Measurements from ENCODE around the gene MAP7.
A peak's percentile ranks its signal among the peaks of the same experiment; 100 is the strongest.
"Not testable (repeated sequence)": the region's sequence is repeated elsewhere in the genome, so short reads cannot be mapped to it uniquely, and the experiment has no call there.

Gene MAP7

DNA sequence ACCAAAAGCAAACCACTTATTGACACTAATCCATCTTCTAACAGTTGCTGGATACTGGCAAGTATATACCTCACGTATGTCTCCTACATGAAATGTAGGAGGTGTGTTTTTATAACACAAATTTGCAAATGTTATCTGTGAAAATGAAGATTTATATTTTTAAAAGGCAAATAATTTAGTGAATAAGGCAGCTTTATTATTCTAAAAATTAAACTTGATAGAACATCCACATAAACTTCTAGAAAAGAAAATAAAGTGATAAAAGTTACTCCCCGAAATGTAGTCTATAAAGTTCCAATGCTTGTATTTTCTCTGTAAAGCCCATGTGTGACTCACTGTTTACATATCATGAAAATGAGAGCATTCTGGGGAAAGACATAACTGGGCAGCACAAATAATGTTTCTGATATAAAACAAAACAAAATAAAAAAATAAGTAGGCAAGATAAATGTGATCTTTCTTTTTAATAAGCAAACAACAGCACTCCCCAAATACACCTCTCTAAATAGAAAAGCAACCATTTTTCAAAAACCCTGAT is 84.4 kb downstream of the MAP7 start:
- DNase-seq: no peak

DNA sequence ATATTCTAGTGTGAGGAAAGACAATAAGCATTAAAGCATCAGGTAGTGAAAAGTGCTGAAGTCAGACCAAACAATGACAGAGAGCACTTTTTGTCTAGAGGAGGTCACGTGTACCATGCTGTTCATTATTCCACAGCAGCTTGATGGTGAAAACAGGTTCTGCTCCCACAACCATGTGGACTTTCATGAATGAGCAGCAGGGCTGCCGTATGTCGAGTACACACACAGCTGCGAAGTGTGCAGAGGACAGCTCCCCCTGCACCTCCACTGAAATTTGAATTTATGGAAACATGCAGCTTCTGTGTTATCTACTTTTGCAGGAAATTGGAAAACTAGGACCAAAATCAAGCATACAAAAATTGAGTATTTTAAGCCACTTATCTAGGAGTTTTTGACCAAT is 85.3 kb downstream of the MAP7 start:
- no peak for DNase-seq

DNA sequence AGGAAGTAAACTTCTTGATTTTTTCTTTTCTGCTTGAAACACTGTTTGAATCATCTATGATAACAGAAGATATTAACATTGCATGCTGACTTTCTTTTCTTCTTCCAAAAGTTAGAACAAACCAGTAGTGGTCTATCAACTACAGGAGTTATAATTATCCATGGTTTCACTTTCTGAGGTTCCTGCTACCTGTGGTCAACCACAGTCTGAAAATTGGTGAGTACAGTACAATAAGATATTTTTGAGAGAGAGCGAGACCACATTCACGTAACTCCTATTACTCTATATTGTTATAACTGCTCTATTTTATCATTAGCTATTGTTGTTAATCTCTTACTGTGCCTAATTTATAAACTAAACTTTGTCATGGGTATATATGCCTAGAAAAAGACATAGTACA is 86.1 kb downstream of the MAP7 start:
- DNase-seq: no peak

DNA sequence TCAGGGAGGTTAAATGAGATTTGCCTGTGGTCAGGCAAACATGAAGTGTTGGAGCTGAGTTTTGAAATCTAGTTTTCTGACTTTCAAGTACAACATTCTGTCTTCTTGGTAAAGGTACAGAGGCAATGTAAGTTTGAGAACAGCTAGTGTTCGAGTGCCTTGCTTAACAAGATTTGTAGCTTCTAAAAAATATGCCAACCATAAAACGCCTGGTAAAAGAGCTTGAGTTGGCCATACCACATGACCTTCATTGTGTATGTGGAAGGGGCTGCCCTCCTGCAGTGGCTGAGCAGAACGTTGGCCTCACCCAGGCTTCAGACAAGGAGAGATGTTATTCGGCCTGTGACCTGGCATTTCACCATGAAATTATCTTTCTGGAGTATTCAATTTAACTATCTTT is 86.5 kb downstream of the MAP7 start:
- no peak for DNase-seq

DNA sequence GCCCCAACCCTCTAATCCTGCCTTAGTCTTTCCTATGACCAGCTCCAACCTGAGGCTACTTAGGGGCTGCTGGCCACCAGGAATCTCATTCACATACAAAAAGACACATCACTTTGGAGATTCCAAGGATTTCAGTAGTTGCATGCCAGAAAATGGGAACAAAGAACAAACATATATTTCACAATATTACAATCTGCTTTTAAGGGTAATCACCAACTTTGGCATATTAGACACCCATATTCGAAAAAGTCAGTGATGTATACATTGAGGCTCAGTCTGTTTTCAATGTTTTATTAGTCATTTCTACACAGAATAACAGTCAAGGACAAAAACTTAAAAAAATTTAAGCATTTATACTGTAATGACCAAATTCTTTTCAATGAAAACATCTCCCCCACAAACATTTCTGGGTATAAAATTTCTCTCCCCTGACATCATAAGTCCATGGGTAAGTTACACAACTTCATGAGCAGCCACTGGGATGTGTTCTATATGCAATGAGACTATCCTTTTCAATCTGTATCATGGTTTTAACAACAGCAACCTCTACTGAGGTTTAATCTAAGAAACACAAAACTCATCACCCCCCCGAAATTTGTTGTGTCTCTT is 103.5 kb downstream of the MAP7 start:
- peak; percentile 57 for DNase-seq

DNA sequence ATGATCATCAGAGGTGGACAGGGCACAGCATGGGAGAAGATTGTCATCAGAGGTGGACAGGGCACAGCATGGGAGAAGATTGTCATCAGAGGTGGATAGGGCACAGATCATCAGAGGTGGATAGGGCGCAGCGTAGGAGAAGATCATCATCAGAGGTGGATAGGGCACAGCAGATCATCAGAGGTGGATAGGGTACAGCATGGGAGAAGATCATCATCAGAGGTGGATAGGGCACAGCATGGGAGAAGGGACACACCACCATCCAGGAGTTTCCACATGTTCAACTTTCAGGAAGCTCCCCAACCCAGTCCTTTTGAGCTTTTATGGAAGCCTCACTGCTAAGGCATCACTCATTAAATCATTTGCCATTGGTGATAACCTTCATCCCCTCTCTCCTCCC is 104.1 kb downstream of the MAP7 start:
- no peak for DNase-seq

DNA sequence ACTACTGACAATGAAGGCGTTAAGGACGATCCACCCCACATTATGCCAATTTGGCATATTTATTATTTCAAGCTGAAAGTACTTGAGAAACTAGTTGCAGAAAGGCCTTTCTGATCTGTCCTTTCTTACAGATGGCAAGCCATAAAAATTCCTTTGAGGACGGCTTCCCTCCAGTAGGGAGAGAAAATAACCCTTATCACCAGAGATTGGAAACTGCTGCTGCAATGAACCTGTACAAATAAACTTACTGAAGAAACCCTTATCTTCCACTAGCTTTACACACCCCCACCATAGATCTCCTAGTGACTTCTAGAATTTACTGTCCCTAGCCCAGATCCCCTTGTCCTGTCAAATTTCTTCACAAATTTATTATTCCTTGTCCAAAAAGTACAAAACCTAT is 105.2 kb downstream of the MAP7 start:
- no peak for DNase-seq

DNA sequence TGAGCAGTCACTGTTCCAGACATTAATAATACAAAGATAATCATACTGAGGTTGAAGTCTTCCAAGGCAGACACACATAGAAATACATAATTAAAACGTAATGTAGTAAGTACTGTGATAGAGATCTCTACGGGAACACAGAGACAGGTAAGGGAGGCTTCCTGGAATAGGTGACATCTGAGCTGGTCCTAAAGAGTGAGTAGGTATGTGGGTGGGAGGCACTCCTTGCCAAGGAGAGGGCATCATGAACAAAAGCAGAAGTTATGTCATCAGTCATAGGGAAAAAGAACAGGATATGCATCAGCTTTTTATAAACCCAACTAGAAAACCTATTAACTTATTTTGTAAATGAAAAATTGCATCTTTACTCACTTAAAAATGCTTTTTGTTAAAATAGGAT is 110.0 kb downstream of the MAP7 start:
- DNase-seq: no peak

DNA sequence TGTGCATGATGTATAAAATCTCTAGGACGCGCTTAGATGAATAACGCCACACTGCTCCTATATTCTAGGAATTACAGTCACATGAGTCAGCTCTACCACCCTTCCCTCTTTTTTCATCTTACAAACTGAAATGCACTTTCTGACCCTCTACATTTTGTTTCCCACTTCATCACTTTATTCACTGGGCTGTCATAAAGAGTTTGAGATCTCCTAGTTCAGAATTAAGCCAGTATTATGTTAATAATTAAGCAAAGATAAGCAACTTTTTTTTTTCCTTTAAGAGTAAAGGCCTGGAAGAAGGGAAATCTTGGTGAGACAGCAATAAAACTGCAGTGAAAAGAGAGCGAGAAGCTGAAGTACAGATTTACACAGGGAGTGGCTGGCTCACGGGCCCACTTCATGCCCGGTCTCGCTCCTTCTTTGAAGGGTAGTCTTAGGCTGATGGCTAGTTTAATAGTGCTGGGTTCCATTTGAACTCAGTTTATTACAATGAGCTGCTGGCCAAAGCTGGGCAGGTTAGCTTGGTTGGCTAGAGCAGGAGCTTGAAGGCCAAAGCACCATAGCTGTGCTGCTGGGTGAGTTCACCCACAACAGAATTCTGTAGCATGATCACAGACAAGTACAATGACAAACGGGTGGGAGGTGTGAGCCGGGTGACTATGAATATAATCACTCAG is 110.6 kb downstream of the MAP7 start:
- DNase-seq: no peak

DNA sequence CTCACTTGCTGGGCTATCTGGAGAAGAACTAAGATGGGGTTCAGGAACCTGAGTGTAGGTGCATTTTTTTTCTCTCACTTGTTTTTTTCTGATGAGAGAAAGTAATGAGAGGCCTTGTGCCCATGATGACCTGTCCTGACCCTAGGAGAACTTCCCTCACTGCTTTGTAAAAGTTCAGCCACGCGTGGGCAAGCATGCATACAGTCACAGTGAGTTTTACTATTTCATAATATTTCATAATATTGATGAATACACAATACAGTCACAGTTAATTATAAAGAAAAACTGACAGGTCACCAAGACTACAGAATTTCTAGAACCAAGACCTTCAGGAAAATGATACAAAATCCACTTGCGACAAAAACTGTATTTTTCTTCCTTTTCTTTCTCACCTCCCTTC is 111.8 kb downstream of the MAP7 start:
- no peak for DNase-seq

DNA sequence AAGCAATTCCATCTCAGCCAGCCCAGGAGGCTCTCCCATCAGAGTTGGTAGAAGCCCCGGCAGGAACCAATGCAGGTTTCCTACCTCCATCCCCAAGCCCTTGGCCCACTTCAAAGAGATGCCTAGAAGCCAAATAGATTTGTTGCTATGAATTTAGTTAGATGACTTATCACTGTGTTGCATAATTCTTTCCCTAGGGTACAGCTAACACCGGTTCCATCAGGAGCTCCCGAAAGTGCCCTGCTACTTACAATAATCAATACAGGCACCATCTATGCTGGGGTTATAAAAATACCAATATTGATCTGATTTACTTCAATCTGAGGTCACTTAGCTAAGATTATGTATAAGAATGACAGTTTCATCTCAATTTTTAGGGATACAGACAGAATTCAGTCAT is 113.0 kb downstream of the MAP7 start:
- no peak for DNase-seq

DNA sequence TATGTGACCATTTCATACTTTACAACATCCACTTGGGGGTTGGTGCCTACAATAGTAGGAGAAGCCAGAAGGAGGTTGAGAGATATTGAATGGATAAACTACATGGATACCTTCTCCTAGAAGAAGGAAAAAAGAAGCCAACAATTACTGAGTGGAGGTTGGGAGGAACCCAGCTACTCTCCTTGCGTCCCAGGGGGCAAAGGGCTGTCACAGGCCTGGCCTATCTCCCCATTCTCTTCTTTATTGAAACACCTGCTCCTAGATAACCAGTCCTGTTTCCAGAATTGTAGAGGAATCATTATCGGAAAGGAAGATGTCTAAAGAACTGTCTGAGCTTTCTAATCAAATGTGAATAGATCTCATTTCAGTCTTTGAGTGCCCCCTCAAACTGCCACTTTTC is 115.1 kb downstream of the MAP7 start:
- no peak for DNase-seq

DNA sequence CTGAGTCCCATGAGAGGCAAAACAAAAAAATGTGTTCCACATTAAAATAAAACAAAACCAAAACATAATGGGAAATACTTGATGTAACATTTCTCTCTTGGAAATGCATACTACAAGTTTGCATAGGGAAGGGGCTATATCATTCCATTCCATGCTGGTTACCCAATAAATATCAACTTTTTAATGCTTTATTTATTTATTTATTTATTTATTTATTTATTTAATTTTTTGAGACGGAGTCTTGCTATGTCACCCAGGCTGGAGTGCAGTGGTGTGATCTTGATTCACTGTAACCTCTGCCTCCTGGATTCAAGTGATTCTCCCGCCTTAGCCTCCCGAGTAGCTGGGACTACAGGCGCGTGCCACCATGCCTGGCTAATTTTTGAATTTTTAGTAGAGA is 118.9 kb downstream of the MAP7 start:
- not testable (repeated sequence) for DNase-seq

DNA sequence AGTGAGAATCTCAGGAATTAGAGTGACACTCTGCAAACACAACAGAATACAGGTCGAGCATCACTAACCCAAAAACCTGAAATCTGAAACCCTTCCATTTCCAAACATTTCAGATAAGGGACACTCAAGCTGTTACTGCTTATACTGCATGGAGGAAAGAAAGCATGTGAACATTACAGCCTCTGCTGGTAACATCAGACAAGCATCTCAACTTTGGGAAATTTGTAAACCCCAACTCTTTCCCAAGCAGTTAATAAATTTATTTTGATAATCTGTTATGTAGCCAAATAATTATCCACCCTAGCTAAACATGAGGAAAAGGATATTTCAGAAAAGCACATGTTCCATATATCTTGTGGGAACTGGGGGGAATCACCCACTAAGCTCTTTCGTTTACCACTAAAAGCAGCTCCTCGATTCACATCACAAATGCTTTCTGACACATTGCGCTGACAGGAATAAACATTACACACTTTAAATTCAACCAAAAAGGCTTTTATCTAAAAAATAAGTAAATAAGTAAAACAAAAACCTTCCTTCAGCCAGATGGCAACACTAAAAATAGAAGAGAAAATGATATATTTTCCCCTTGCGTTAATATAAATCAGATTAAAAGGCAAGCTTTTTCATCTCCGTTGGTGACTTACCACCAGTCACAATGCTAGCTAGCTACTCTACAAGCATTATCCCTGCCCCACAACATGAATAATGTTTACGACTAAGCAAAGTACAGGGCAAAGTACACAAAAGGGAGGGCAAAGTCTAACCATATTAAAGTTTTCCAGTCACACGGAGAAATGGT is 120.8 kb downstream of the MAP7 start:
- DNase-seq: no peak

DNA sequence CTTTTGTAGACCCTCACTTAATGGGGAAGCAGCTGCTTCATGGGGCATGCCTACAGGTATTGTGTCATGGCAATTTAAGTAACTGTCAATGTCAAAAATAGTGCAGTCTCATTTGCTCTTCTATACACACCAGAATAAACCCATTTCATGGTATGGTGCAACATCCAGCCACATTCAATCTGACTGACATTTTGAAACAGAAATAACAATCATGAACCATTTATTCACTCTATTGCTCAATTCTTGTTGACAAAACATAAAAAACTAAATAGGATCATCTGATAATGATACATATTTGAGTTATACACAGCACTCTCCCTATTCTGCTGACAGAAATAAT is 122.9 kb downstream of the MAP7 start:
- DNase-seq: no peak

DNA sequence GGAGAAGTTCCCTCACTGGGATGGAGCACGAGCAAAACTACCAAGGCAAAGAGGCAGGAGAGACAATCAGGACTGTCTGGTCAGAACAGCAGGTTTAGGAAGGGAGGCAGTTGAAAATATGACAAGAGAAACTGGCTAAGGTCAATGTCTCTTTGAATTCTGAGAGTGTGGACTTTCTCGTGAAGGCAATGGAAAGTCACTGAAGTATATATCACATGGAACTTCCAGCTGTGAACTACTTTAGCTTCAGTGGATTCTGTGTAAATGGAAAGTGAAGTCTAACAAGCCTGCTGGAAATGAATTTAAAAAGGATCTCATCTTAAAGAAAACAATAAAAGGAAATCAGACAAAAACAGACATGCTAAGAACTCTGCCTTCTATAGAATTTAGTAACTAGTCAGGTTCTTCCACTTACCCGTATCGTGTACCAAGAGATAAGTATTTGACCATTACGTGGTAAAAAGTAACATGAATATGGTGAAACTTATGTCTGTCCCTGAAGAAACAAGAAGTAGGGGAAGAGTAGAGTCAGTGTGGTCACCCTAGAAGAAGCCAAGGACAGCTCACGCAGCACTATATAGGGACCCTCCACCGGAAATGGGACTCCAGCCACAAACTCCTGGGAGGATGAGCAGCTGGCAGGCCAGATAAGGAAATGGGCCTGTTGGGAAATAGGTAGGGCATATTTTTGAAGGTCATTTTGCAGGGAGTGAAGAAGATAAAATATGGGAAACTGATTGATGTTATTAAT is 123.4 kb downstream of the MAP7 start:
- DNase-seq: no peak

DNA sequence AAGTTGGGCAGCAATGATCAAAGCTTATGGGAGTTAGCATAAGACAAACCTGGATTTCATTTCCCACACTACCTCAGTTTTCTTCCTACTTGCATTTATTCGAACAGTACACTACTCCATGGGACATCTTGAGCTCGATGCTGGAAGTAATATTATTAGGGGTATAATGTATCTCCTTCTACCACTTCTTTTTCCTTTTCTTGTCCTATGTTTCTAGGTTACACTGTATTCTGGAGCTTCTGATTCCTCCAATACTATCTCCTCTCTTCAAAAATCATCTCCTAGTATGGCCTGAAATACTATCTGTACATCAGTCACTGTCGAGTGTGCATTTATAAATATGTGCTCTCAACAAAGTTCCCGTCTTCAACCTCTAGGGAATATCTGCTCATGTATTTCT is 124.4 kb downstream of the MAP7 start:
- no peak for DNase-seq

DNA sequence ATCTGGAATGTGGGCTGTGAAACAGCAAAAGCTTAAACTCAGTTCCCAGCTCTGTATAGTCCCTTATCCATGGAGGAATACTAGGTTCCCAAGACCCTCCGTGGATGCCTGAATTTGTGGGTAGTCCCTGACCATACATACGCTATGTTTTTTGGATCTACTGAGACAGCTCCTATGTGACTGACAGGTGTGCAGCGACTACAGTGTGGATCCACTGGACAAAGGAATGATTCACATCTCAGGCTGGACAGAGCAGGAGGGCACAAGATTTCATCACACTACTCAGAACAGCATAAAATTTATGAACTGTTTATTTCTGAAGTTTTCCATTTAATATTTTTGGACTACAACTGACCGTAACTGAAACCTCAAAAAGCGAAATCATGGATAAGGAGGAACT is 125.3 kb downstream of the MAP7 start:
- DNase-seq: no peak

DNA sequence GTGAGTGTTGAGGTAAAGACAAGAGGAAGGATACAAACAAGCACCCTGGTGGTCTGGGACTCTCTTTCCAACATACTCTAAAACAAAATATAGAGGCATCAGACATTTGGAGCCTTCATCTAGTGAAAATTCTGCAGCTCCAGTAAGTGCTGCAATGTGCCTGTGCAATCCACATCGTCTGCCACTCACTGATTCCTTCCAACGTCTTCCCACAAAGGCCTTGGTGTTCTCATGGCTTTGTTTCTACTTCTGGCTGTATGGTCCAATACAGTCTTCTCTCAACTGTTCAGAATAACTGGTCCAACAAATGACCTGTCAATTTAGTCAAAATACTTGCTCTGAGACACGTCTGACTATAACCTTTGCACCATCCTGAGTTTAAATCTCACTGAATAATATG is 125.8 kb downstream of the MAP7 start:
- no peak for DNase-seq

DNA sequence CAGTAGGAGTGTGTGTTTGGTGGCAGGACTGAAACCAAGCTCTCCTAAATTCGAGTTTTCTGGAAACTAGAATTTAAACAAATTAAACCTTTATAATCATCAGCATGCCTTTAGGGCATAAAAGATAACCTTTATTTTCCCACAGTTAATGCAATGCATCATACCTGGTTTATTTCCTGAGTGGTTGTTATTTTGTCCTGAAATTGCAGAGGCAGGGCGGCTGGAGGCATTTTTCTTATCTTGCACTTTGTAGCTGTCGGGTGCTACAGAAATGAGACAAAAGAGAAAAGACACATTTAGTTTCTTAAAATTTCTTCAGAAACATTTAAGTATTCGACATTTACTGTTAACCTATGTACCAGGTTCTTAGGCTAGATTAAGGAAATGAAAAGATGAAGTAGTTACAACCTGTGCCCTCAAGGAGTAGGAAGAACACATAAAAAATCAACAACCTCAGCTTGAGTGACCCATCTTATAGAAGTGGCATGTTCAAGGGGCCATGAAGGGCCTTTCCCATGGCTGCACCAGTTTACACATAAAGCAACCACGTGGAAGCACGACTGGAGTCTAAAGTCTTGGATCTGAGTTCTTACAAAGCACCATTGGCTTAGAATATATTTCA is 128.6 kb downstream of the MAP7 start:
- DNase-seq: no peak

DNA sequence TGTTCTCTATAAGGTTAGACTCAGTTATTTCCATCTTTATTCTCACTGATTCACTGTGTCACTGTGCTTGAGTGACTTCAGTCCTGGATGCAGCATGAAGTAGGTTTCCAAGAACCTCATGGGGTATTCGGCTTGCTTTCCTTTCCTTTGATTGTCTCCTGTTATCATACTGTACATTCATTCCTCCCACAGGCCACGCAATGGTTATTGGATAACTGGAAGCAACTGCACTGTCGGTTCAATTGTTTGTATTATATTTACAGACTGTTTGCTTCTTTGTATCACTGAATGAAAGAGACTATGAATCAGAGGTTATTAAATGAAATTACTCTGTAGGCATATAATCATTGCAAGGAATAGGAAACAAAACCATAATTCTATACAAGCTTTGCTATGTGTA is 129.4 kb downstream of the MAP7 start:
- no peak for DNase-seq

DNA sequence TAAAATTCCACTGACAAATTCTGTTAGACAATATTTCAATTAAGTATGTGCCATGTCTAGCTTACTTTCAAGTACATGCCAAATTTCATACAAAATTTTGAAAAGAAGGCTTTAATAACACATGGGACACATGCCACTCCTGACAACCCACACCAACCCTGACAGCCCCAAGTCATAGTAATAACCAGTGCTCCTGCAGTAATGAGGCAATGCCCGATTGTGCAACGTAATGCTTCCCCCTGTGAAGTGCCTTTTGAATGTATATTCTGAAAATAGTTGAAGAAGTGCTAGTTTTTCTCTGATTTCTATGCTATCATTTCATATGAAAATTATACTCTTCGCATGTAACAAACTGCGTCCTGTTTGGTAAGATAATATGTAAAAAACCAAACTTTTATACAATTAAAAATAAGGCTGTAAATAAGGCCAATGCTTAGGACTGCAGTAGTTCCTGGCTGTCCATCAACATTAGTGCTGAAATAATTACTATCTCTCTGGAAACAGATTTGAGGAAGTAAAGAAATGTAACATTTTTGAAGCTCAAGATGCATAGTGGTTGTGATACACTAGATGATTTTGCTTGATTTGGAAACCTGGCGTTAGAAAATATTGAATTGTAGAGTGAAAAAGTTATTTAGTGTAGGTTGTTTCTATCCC is 134.7 kb downstream of the MAP7 start:
- no peak for DNase-seq

Data from fibroblast of upper back skin (primary cell).